ENCODE data around the gene DNAJC15. TPM values are rescaled to one million over a fixed set of nuclear protein-coding genes. Genes with fewer than 3 reads are reported as not detected.
"Not testable (repeated sequence)": the region's sequence is repeated elsewhere in the genome, so short reads cannot be mapped to it uniquely, and the experiment has no call there.

Gene DNAJC15
- total RNA-seq, 1 experiment from 2014 or later = 79.8 TPM

- Histone ChIP-seq H3K36me3 (ENCODE audit: insufficient read depth, low read length) (no peaks in the 10 kb centered on the region), H2AFZ (ENCODE audit: low read length) (no peak overlapping the region)
These were observed 37.2 kb upstream of the DNAJC15 start for GRCh38 chr13:42986176-42986574.

GRCh38 chr13:42990291-42991232, 32.8 kb upstream of the DNAJC15 start:
- H3K27ac ChIP-seq (ENCODE audit: low read length) = no peak overlapping the region
- no peak for DNase-seq
- no peaks in the 10 kb centered on the region for H4K20me1 ChIP-seq (ENCODE audit: insufficient read depth, low read depth, low read length)
- no peaks in the 10 kb centered on the region for H3K79me2 ChIP-seq (ENCODE audit: low read length)
- peak overlapping the region; percentile 81 for H3K4me3 ChIP-seq (ENCODE audit: low read length)
- H3K36me3 ChIP-seq (ENCODE audit: insufficient read depth, low read length) = no peaks in the 10 kb centered on the region
- H3K9ac ChIP-seq (ENCODE audit: low read length) = no peak overlapping the region; the same call in 1 of the 2 replicates
- H2AFZ ChIP-seq (ENCODE audit: low read length) = peak overlapping the region; percentile 4
- H3K9me3 ChIP-seq (ENCODE audit: low read length) = no peaks in the 10 kb centered on the region
- peaks cover 42% of the 10 kb centered on the region for H3K4me1 ChIP-seq (ENCODE audit: low read length)
- no peaks in the 10 kb centered on the region for H3K9me2 ChIP-seq (replicated peaks; ENCODE audit: insufficient read depth, low read length)
- H3K4me2 ChIP-seq (ENCODE audit: low read depth, low read length, poor library complexity, severe bottlenecking) = peak overlapping the region; percentile 96
- H3K27me3 ChIP-seq (ENCODE audit: low read length) = no peaks in the 10 kb centered on the region

More at GRCh38 chr13:42986176-42986574, 37.2 kb upstream of the DNAJC15 start:
- DNase-seq = no peak
- Histone ChIP-seq H3K4me1 (ENCODE audit: low read length) (peaks cover 64% of the 10 kb centered on the region), H3K4me2 (ENCODE audit: low read depth, low read length, poor library complexity, severe bottlenecking) (no peak overlapping the region), H3K27ac (ENCODE audit: low read length) (no peak overlapping the region), H3K27me3 (ENCODE audit: low read length) (no peaks in the 10 kb centered on the region), H4K20me1 (ENCODE audit: insufficient read depth, low read depth, low read length) (no peaks in the 10 kb centered on the region), H3K79me2 (ENCODE audit: low read length) (no peaks in the 10 kb centered on the region), H3K4me3 (ENCODE audit: low read length) (no peak overlapping the region), H3K9me2 (replicated peaks; ENCODE audit: insufficient read depth, low read length) (no peaks in the 10 kb centered on the region), H3K9me3 (ENCODE audit: low read length) (no peaks in the 10 kb centered on the region), H3K9ac (ENCODE audit: low read length) (no peak overlapping the region)

GRCh38 chr13:42991233-42991897, 32.0 kb upstream of the DNAJC15 start:
- DNase-seq; H3K9me3 ChIP-seq (ENCODE audit: low read length); H3K36me3 ChIP-seq (ENCODE audit: insufficient read depth, low read length); H3K9me2 ChIP-seq (replicated peaks; ENCODE audit: insufficient read depth, low read length); H3K27me3 ChIP-seq (ENCODE audit: low read length); H3K79me2 ChIP-seq (ENCODE audit: low read length); H4K20me1 ChIP-seq (ENCODE audit: insufficient read depth, low read depth, low read length): not testable (repeated sequence)
- H3K4me1 ChIP-seq (ENCODE audit: low read length) = peaks cover 37% of the 10 kb centered on the region
- peak overlapping the region; percentile 71 for H3K27ac ChIP-seq (ENCODE audit: low read length)
- H2AFZ ChIP-seq (ENCODE audit: low read length) = peak overlapping the region; percentile 83
- H3K4me3 ChIP-seq (ENCODE audit: low read length) = peak overlapping the region; percentile 81
- H3K9ac ChIP-seq (ENCODE audit: low read length) = peak overlapping the region; percentile 84
- peak overlapping the region; percentile 96 for H3K4me2 ChIP-seq (ENCODE audit: low read depth, low read length, poor library complexity, severe bottlenecking)

DNA sequence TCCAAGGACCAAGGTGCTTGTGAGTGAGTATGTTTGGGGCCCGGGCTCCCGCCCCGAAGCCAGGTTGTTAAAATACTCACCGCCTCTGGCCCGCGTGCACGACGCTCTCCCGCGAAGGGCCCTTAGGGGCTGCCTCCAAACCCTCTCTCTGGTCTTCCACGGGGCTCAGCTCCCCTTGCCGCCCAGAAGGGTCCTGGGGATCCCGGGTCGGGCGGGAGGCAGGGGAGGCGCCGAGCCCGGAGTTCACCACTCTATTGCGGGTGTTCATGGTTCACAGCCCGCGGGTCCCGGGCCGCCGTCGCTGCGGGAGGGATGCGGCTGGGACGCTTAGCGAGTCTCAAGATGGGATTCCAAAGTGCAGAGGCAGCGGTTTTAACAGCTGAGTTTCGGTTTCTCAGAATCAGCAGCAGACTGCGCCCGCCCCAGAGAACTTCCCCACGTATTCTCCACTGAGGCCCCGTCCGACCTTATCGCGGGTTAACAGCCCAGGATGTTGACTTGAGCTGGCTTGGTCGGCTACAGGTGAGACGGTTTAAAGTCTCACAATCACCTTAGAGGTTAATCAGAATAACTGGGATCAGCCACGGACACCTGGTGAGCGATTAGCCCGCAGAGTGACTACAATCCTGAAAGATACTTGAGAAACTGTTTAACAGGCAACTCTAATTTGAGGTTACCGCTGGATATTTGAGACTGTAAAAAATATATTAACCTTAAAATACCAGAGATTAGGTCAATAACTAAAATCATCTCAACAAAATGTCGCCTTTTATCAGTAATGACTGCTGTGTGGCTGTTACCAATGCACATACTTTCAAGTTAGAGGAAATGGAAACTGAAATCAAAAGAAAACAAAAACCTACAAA, 31.3 kb upstream of the DNAJC15 start, which contains the start of gene EPSTI1:
Gene EPSTI1, minus strand, starts transcription at position 344 of the 866 bp plus-strand sequence. Its CDS starts 76 bp downstream, at position 268.
- Histone ChIP-seq H3K9me3 (ENCODE audit: low read length) (no peaks in the 10 kb centered on the region), H3K36me3 (ENCODE audit: insufficient read depth, low read length) (no peaks in the 10 kb centered on the region), H3K27ac (ENCODE audit: low read length) (peak within 1 kb of the TSS; percentile 71), H3K79me2 (ENCODE audit: low read length) (no peaks in the 10 kb centered on the region), H4K20me1 (ENCODE audit: insufficient read depth, low read depth, low read length) (no peaks in the 10 kb centered on the region), H2AFZ (ENCODE audit: low read length) (peak within 1 kb of the TSS; percentile 83), H3K4me3 (ENCODE audit: low read length) (peak within 1 kb of the TSS; percentile 81), H3K4me1 (ENCODE audit: low read length) (peaks cover 39% of the 10 kb centered on the region), H3K27me3 (ENCODE audit: low read length) (no peaks in the 10 kb centered on the region), H3K9me2 (replicated peaks; ENCODE audit: insufficient read depth, low read length) (no peaks in the 10 kb centered on the region), H3K4me2 (ENCODE audit: low read depth, low read length, poor library complexity, severe bottlenecking) (peak within 1 kb of the TSS; percentile 96), H3K9ac (ENCODE audit: low read length) (peak within 1 kb of the TSS; percentile 84)
- peak; percentile 85 for DNase-seq

DNA sequence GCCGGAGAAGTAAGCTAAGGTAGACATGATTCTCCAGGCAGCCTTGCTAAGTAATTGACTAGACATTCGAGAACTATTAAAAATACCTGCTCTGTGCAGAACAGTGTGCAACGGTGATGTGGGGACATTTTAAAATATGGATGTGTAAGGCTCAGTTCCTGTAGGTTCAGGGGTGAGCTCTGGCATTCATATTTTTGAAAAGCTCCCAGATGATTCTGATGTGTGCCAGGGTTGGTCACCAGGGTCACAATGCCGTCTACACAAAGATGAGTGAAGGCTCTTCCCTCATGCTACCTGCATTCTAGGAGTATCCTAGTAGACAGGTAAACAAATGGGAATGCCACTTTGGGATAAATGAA, 30.6 kb upstream of the DNAJC15 start:
- no peak for DNase-seq
- Histone ChIP-seq H3K9ac (ENCODE audit: low read length) (peak overlapping the region; percentile 84), H3K79me2 (ENCODE audit: low read length) (no peaks in the 10 kb centered on the region), H3K4me2 (ENCODE audit: low read depth, low read length, poor library complexity, severe bottlenecking) (peak overlapping the region; percentile 96), H3K4me3 (ENCODE audit: low read length) (peak overlapping the region; percentile 81), H3K27ac (ENCODE audit: low read length) (peak overlapping the region; percentile 71), H3K9me3 (ENCODE audit: low read length) (no peaks in the 10 kb centered on the region), H4K20me1 (ENCODE audit: insufficient read depth, low read depth, low read length) (no peaks in the 10 kb centered on the region), H3K36me3 (ENCODE audit: insufficient read depth, low read length) (no peaks in the 10 kb centered on the region), H3K4me1 (ENCODE audit: low read length) (peaks cover 42% of the 10 kb centered on the region), H3K27me3 (ENCODE audit: low read length) (no peaks in the 10 kb centered on the region), H3K9me2 (replicated peaks; ENCODE audit: insufficient read depth, low read length) (no peaks in the 10 kb centered on the region), H2AFZ (ENCODE audit: low read length) (peak overlapping the region; percentile 83)

- H3K9me2 ChIP-seq (replicated peaks; ENCODE audit: insufficient read depth, low read length) = no peaks in the 10 kb centered on the region; the same call in 1 of the 2 replicates
- H3K27ac ChIP-seq (ENCODE audit: low read length) = no peak overlapping the region
- H3K9ac ChIP-seq (ENCODE audit: low read length) = no peak overlapping the region
- H3K4me2 ChIP-seq (ENCODE audit: low read depth, low read length, poor library complexity, severe bottlenecking) = no peak overlapping the region
- peak overlapping the region; percentile 36; the same call in 1 of the 2 replicates for H2AFZ ChIP-seq (ENCODE audit: low read length)
- H3K4me3 ChIP-seq (ENCODE audit: low read length) = no peak overlapping the region
- H3K4me1 ChIP-seq (ENCODE audit: low read length) = peaks cover 37% of the 10 kb centered on the region
- H3K9me3 ChIP-seq (ENCODE audit: low read length) = no peaks in the 10 kb centered on the region
- H3K79me2 ChIP-seq (ENCODE audit: low read length) = no peaks in the 10 kb centered on the region
- no peaks in the 10 kb centered on the region for H3K27me3 ChIP-seq (ENCODE audit: low read length)
- H4K20me1 ChIP-seq (ENCODE audit: insufficient read depth, low read depth, low read length) = no peaks in the 10 kb centered on the region
- H3K36me3 ChIP-seq (ENCODE audit: insufficient read depth, low read length) = no peaks in the 10 kb centered on the region
- DNase-seq = no peak
These were observed 28.5 kb upstream of the DNAJC15 start for GRCh38 chr13:42994878-42995277.

GRCh38 chr13:42996584-42996983, 26.8 kb upstream of the DNAJC15 start:
- no peak overlapping the region for H2AFZ ChIP-seq (ENCODE audit: low read length)
- H3K4me2 ChIP-seq (ENCODE audit: low read depth, low read length, poor library complexity, severe bottlenecking) = no peak overlapping the region

More at GRCh38 chr13:42996584-42996983, 26.8 kb upstream of the DNAJC15 start:
- Histone ChIP-seq H3K79me2 (ENCODE audit: low read length) (no peaks in the 10 kb centered on the region), H3K4me1 (ENCODE audit: low read length) (peaks cover 20% of the 10 kb centered on the region), H3K27ac (ENCODE audit: low read length) (no peak overlapping the region), H3K9me3 (ENCODE audit: low read length) (no peaks in the 10 kb centered on the region), H3K4me3 (ENCODE audit: low read length) (no peak overlapping the region), H3K9ac (ENCODE audit: low read length) (no peak overlapping the region), H4K20me1 (ENCODE audit: insufficient read depth, low read depth, low read length) (no peaks in the 10 kb centered on the region), H3K9me2 (replicated peaks; ENCODE audit: insufficient read depth, low read length) (no peaks in the 10 kb centered on the region; the same call in 1 of the 2 replicates), H3K27me3 (ENCODE audit: low read length) (no peaks in the 10 kb centered on the region), H3K36me3 (ENCODE audit: insufficient read depth, low read length) (no peaks in the 10 kb centered on the region)
- DNase-seq = no peak

Measured in Karpas-422 (cell line).